HL-60/S4 treated with retinoic acid at 250 ng/mL for 4 days and 3 days (cell line): ENCODE measurements around the gene GAS2L2.
"Not testable (repeated sequence)": the region's sequence is repeated elsewhere in the genome, so short reads cannot be mapped to it uniquely, and the experiment has no call there.

Experiments
- in situ Hi-C: fragments of 300-500 bp; cut with MboI; formaldehyde crosslinking; loops from 2 replicates; pipeline ENCODE4 v1.7.0; 2022; ENCODE audit warnings: low sequenced_read_pairs

GAS2L2 gene

GRCh38 chr17:35773679-35774425 is 20.8 kb upstream of the GAS2L2 start:
- in situ Hi-C loops, result no loop called here

GRCh38 chr17:35773129-35773528 is 20.1 kb upstream of the GAS2L2 start:
- in situ Hi-C loops, result no loop called here

GRCh38 chr17:35769895-35770486 is 17.0 kb upstream of the GAS2L2 start:
- in situ Hi-C loops, result no loop called here

- in situ Hi-C loops, result no loop called here
Measured at GRCh38 chr17:35768797-35769196, 15.8 kb upstream of the GAS2L2 start.

- in situ Hi-C loops, result no loop called here
Measured at GRCh38 chr17:35766903-35767510, 14.0 kb upstream of the GAS2L2 start.

GRCh38 chr17:35766489-35766877 is 13.4 kb upstream of the GAS2L2 start:
- in situ Hi-C loops, result no loop called here

GRCh38 chr17:35765756-35766488 is 12.9 kb upstream of the GAS2L2 start:
- in situ Hi-C loops, result no loop called here

GRCh38 chr17:35765086-35765710 is 12.2 kb upstream of the GAS2L2 start:
- in situ Hi-C loops, result no loop called here

- in situ Hi-C loops, result no loop called here
Measured at GRCh38 chr17:35764123-35764991, 11.3 kb upstream of the GAS2L2 start.

GRCh38 chr17:35763767-35764122 is 10.7 kb upstream of the GAS2L2 start:
- in situ Hi-C loops, result no loop called here

GRCh38 chr17:35761601-35762000 is 8.6 kb upstream of the GAS2L2 start:
- in situ Hi-C loops, result no loop called here

- in situ Hi-C loops, result no loop called here
Measured at GRCh38 chr17:35760587-35760986, 7.5 kb upstream of the GAS2L2 start, which contains the start of gene C17orf50. Gene C17orf50 (plus strand): TSS chr17:35760887. CDS start chr17:35760942, 55 bp downstream.

- in situ Hi-C loops, result no loop called here
Measured at GRCh38 chr17:35757243-35757642, 4.2 kb upstream of the GAS2L2 start.

GRCh38 chr17:35752471-35752870 is 568 bp downstream of the GAS2L2 start:
- in situ Hi-C loops, result no loop called here

- in situ Hi-C loops, result not testable (repeated sequence)
Measured at GRCh38 chr17:35751541-35751940, 1.5 kb downstream of the GAS2L2 start.

GRCh38 chr17:35750526-35751395 is 2.3 kb downstream of the GAS2L2 start:
- in situ Hi-C loops, result no loop called here

GRCh38 chr17:35749560-35750412 is 3.3 kb downstream of the GAS2L2 start:
- in situ Hi-C loops, result loop anchor here (25.0 kb wide), 2 partner anchors 137 to 437 kb away; no protein-coding TSS in a partner anchor

GRCh38 chr17:35748979-35749378 is 4.1 kb downstream of the GAS2L2 start:
- in situ Hi-C loops, result loop anchor here (25.0 kb wide), 2 partner anchors 137 to 437 kb away; no protein-coding TSS in a partner anchor
